HCEC 1CT (cell line): ENCODE measurements around the gene GEMIN8.

Experiments
- DNase-seq: peaks from one replicate; pipeline ENCODE4 v3.0.0-alpha.2; 2017

GEMIN8 gene

DNA sequence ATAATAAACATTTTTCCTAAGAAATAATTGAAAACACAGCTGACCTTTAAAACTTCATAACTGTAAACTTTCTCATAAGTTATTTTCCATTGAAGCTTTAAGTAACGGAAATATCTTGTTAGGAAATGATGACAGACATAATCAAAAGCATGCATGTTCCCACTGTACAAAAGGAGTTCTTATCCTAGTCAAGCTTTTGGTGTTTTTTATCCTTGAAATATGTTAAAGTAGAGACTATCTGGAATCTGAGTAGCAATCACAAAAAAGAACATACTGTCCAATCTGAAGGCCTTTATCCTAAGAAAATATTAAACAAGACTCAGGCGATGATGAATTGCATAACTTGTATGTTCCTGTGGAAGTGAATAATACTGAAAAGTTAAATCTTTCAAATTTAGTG lies 14.4 kb downstream of the GEMIN8 start:
- DNase-seq: no peak

DNA sequence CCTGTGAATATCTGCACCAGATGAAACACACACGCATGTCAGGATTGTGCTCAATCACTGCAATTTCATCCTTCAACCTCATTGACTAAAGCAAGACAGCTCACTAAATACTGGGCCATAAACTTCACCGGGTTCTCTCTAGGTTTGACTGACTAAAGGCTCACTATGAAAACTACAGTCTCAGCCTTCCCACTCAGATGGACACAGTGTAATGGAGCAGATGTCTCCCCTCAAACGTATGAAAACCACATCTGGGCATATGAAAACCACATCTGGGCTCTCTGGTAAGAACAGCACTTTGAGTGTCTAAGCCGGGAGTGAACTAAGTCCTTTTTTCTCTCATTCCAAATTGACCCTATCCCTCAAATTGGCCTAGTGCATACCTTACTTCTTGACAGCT lies 15.2 kb downstream of the GEMIN8 start:
- DNase-seq: no peak

DNA sequence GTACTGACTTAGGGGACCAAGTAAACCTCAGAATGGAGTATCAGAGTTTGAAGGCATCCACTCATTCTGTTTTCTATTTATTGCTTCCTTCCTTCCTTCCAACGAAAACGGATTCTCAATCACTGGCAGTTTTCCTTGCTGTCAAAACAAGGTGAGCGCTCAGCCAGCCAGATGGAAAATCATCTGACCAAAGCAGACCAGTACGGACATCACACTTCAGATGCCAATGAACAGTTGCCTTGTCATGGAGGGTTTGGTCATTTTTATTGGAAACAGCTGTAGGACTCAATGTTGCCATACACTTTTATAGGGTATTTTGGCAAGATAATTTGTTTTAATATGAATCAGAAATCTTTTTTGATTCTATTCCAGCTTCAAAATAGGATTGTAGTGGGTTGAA lies 16.6 kb downstream of the GEMIN8 start:
- DNase-seq: no peak

DNA sequence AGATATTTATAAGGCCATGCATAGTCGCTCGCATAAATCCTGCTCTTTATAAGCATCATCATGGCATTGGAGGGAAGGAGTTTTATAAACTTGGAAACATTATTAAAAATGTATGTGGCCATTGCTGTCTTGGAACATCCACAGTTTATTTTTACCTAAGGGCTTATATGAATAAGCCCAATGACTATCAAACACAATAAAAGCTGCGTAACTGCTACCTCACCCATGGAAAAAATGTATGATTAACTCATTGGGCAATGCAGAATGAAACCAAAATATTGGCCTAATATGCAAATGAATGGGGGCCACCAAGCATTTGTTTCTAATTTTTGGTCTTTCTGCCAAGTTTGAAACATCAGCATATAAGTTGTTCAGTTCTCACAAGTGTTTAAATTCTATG lies 19.1 kb downstream of the GEMIN8 start:
- DNase-seq: no peak

DNA sequence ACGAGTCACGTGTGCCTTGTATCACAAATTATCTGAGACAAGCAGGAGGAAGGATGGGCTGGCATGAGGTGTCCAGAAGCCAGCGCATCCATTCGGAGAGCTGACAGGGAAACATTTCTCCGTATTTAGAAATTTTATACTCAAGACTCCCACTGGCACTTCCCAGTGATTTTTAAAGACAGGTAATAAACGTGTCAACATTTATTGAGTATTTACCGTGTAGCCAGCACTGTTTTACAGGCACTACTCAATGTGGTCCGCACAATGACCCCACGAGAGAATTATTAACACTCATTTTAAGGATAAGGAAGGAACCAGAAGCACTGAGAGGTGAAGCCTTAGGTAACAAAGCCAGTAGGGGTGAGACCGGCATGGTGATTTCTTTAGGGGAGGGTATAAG lies 23.2 kb downstream of the GEMIN8 start:
- no peak for DNase-seq

DNA sequence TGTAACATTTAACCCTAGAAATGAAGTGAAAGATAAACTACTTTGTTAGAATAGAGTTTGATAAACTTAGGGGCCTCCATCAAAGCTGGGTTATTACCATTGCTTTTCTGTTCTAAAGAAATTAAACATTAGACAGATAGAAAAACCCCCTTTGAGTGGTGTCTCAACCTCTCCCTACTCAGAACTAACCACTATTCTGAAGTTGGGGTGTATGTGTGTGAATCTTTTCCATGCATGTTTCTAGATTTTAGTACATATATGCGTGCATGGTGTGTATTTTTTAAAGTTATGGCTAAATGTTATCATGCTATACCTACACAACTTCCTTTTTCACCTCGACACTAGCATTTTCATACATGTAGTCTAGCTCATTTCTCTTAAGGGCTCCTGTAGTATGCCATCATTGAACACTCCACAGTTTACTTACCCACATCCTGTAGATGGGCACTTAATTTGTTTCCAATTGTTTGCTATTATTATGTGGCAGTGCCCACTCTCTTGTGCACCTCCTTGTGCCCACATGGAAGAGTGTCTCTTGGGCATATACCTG lies 25.7 kb downstream of the GEMIN8 start:
- no peak for DNase-seq

DNA sequence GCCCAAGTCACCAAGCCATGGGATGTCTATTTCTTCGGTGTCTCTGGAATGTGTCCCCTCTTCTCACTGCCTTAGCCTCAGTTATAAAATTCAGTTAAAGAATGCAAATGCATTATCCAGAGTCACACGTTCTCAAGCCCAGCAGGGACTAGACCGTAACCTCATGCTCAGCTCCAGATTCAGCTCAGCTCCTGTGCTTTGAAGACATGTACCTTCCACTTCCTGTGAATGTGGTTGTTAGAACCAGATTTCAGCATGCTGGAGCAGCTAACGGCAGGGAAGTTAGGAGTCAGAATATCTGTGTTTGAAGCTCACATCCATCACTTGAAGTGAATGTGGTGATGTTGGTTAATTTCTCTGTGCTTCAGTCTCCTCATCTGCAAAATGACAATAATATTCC lies 26.7 kb downstream of the GEMIN8 start:
- DNase-seq: no peak

DNA sequence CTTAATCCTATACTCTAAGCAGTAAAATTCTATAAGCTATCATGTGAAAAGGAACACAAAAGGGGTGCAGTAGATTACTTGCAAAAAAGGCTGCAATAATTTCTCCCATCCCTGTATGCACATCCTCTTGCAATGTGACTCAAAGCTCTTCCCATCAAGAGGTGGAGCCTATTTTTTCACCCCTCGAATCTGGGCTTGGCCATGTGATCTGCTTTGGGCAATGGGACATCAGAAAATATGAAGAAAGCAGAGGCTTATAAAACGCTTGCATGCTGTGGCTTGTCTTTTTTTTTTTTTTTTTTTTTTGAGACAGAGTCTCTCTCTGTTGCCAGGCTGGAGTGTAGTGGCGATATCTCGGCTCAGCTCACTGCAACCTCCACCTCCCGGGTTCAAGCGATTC lies 33.0 kb downstream of the GEMIN8 start:
- DNase-seq: no peak

DNA sequence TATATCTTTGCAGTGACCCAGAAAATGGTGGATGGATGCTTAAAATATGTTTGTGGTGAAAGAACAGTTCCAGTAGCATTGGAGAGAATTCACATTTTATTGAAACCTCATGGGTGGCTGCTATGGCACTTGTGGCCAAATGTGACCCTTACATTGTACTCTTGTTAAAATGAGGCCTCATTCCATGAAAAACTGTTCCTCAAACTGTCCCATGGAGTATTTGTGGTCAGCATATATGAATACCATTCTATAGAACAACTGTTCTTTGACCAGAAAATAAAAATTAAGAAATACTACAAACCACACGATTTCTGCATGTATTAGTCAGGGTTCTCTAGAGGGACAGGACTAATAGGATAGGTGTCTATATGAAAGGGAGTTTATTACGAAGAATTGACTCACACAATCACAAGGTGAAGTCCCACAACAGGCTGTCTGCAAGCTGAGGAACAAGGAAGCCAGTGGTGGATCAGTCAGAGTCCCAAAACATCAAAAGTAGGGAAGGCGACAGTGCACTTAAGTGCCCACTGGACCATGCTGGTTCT lies 35.1 kb downstream of the GEMIN8 start:
- no peak for DNase-seq

DNA sequence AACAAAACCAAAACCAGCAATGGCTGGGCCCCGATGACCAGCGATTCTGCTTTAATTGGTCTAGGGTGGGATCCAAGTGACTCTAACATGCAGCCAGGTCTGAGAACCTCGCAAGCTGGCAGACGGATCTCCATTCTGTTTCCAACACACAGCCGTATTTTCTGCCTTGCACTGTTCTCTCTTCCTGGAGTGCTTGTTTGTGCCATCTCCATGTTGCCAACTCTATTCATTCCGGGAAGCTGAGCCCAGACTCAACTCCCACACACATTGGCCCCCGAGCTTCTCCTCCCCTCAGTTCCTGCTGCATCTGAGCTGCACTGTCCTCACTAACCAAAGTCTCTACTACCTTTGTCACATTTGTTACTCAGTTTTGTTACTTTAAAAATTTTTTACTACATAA lies 35.6 kb downstream of the GEMIN8 start:
- DNase-seq: no peak

DNA sequence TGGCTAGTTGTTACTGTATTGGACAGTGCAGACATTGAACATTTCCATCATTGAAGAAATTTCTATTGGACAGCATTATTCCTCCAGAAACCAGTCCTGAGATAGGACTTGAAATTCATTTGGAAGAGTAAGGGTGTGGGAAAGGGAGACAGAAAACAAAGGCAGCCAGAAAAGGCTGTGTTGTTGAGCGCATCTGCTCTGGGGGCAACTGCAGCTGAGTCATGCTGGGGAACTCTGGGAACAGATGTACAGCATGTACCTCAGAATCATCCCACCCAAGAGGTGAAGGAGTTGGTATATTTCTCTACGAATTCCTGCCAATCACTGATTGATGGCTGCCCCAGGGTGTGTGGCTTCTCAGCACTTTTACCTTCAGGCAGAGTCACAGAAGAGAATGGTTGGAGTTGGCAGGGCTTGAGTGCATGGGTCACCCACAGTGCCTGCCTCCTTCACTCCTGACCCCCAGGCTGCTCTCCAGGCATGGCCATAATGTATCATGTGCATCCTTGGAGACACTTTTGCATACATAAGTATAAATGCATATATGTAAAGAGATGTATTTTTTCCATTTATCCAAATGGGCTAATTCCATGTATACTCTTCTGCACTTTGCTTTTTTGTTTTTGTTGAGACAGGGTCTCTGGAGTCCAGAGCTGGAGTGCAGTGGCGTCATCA lies 39.4 kb downstream of the GEMIN8 start:
- no peak for DNase-seq

DNA sequence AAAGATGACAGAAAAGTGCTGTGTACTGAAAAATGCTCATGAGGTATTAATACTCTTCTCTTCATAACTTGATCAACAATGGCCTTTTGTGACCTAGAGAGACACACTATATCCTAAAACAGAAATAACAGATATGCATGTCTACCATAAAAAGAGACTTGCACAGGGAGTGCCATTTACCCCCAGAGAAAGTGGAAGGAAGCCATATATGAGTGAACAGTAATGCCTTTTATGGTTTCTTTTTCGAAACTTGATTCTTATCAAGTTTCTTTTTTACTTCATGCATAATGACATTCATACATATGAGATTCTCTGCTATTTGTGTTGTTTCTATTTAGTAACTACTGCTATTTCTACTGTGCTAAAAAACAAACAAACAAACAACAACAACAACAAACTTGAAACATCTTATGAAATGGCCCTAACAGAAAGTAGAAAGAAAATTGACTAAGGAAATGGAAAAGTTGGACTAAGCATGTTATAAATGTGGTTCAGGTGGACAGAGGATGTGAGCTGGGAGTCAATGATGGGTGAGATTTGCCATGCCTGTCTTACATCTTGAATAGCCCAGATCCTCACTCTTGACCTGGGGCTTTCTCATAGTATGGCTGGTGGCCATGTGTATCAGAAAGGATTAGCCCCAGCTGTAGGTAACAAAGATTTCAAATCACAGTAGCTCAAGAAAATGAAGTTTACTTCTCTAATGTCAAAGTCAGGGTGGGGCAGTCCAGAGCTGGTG lies 43.8 kb downstream of the GEMIN8 start:
- no peak for DNase-seq

DNA sequence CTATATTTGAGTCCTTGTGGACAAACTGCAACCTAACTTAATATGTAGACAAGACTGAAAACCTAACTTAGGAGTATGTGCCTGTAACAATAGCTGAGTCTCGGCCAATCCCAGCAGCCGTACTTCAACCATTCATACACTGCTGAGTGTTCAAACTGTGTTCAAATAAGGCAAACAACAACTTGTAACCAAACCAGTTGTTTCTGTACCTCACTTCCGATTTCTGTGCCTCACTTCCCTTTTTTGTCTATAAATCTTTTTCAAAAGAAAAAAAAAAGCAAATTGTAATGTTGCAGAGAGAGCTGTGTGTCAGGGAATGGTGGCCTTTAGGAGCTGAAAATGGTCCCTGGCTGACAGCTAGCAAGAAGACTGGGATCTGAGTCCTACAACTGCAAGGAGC lies 46.0 kb downstream of the GEMIN8 start:
- no peak for DNase-seq

DNA sequence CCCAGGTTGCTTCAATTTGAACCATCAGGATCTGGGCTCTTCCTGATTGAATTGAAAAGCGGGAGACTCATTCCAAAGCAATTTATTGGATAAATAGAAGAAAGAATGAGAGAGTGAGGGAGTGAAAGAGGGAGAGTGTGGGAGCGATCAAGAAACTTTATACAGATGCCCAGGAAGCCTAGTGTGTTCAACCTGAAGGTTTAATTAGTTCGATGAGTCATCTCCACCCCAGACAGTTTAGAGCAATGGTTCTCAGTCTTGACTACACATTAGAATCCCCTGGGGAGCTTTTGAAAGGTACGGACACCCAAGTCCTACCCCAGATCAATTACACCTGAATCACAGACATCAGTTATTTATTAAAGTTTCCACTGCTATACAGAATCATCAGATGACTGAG lies 61.5 kb downstream of the GEMIN8 start:
- no peak for DNase-seq

DNA sequence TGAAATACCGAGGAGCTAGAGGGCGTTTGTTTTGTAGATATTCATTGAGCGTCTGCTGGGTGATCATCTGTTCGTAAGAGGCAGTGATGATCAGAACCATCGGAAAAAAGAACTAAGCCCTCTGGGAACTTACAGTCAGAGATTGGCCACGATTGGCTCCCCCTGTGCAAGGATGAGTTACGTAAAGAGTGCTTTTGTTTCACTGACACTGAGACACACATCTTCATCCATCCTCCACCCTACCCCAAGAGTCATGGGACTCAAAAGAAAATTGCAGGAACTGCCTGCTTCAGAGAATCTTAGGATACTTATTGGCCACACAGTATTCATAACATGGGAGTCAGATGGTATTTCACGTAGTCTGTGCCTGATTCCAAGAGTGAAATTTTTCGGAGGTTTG lies 62.1 kb downstream of the GEMIN8 start:
- DNase-seq: no peak

DNA sequence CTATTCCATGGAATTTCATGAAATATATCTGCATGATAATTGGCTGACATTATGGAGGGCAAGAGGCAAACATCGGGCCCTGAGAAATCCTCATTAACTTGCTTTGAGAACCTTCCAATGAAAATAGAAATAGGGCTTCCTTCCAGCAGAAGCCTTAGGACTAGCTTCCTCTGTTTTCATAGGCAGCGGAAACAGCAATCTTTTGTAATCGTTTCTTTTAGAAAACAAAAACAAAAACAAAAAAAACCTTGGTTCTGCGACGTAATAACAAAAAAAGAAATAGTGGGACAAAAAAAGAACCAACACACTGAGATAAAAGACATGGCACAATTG lies 62.9 kb downstream of the GEMIN8 start:
- DNase-seq: no peak

DNA sequence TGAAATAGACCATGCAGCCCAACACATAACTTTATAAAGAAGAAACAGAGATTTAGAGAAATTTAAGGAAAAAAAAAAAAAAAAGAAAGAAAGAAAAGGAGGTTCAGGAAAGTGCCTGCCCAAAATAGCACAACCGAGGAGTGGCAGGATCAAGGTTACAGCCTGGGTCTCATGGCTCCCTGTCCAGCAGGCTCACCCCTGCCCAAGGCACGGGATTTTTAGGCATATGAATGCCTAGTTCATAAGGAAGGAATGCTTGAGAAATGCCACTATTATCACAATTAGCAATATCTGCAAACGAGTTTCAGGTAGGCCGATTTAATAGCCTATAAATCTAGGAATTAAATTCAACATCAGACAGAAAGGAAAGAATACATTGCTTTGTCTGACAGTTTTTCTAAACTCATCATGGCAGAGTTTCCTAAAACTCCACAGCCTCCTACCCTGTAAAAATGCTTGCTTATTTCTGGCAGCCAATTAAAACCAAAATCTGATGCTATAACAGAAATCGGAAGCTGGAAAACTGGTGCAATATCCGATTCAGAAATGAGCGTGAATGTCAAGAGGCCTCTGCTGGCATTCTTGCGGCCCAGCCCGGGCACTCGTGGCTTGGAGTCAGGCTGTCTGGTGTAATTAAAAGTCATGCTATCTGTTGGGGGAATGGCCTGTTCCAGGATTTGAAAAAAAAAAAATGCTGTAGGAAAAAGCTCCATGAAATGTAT lies 63.5 kb downstream of the GEMIN8 start:
- DNase-seq: no peak

DNA sequence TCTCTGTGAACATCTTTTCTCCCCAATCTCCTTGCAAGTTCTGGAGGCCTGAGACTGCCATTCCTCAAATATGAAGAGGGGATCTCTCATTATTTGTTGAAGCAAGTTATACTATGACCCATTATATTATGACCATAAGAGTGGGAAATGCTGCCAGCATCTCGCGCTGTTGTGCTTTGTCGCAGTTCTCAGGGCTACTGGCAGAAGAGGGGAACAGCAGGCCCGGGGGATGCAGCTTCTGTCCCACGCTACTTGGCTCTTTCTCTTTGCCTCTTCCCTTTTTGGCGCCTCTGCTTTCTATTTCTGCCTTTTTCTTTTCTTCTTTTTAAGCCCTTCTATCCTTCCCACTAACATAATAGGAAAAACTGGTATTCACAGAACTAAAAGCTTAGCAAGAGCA lies 64.2 kb downstream of the GEMIN8 start:
- no peak for DNase-seq

DNA sequence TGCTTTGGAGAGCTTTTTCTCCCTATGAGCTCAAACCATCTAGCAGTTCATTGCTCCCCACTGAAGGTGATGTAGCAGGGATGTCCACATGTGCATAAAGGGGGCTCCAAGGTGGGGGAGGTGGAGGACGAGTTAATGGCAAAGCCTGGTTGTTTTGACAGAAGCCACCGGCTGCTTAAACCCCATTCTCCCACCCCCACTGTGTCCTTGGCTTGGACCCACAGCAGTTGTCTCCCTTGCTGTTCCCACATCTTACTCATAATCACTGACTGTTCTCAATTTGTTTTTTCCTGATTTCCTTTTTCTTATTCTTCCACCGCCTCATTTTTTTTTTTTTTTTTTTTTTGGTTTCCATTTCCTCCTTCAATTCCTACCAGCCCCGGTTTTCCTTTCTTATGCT lies 72.7 kb downstream of the GEMIN8 start:
- no peak for DNase-seq
